Heart left ventricle (tissue), 13 donors: Measurements from ENCODE around the gene SLIT3.

Experiments used
- POLR2A ChIP-seq, 2 donors: fragments of 450-650 bp; IDR thresholded peaks; one replicate each; pipeline ENCODE4 v1.6.1; 2017; ENCODE audit warnings: antibody characterized with exemption in 2 of 2, mild to moderate bottlenecking in 2 of 2, moderate library complexity in 2 of 2
- TF ChIP-seq, protein P1 (sequence below), 12 donors: fragments of 200-600 bp; sonication (generic) in 4 of 12; IDR thresholded peaks; one replicate each; pipeline versions ENCODE4 v1.5.0 to v1.8.0; 2018 to 2022; ENCODE audit warnings: antibody characterized with exemption in 12 of 12, mild to moderate bottlenecking in 5 of 12
- donor health status: ischemic (EF 13 %, LVEDD 7.1; RV severe dilation, severe dysfunction).
- donor health status: DM: no; HTN: yes; CAD: no.
- donor health status: DM: no; HTN: no; CAD: no.
- donor health status: ischemic (EF 25% LVEDD 6.9; RV normal size, moderate dysfunction).
- donor health status: ischemic (EF 25% LVEDD 5.7; RV mildly dilated, moderate dysfunction).
- donor health status: ischemic (EF 35%, LVEDD 5.7; RV mildly dilated, moderate dysfunction).
- donor health status: nonischemic (EF 11% LVEDD 7.7; RV severe dilation, severe dysfunction).
- donor health status: DM: yes; HTN: yes; CAD: no.
- donor health status: PGD.
- donor health status: ischemic (EF 29% LVEDD 5.4; RV normal size, mild dysfunction).
- donor health status: nonischemic (EF 23%, LVEDD 6.1; RV moderate dilation, normal function).

DNA sequence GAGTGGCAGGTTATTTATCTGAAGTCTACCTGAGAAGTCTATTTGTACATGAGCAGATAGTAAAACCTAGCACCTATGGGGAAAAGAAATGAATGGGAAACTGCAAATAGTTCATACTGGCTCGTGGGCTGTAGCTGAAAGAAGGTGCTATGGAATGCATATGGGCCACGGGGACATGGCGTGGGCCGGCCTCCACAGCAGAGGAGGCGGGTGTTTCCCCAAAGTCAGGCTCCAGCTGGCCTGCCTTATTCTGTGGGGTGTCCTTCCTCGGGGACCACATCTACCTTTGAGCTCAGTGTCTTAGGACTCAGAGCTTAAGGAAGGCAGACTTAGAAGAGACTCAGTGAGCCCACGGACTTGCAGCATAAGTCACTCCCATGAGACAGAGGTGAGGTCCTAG lies 371.3 kb downstream of the SLIT3 start:
- TF ChIP-seq, protein P1, sequence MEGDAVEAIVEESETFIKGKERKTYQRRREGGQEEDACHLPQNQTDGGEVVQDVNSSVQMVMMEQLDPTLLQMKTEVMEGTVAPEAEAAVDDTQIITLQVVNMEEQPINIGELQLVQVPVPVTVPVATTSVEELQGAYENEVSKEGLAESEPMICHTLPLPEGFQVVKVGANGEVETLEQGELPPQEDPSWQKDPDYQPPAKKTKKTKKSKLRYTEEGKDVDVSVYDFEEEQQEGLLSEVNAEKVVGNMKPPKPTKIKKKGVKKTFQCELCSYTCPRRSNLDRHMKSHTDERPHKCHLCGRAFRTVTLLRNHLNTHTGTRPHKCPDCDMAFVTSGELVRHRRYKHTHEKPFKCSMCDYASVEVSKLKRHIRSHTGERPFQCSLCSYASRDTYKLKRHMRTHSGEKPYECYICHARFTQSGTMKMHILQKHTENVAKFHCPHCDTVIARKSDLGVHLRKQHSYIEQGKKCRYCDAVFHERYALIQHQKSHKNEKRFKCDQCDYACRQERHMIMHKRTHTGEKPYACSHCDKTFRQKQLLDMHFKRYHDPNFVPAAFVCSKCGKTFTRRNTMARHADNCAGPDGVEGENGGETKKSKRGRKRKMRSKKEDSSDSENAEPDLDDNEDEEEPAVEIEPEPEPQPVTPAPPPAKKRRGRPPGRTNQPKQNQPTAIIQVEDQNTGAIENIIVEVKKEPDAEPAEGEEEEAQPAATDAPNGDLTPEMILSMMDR (IDR thresholded peaks at IDR 0.05) = no peak
- TF ChIP-seq POLR2A (IDR thresholded peaks at IDR 0.05) = no peak
